Inflammatory macrophage (primary cell): Measurements from ENCODE around the gene PM20D2.

Experiments
- DNase-seq, 2 donors: peaks; one replicate each; pipeline ENCODE4 v3.0.0-alpha.2; 2020 to 2022

Gene PM20D2

DNA sequence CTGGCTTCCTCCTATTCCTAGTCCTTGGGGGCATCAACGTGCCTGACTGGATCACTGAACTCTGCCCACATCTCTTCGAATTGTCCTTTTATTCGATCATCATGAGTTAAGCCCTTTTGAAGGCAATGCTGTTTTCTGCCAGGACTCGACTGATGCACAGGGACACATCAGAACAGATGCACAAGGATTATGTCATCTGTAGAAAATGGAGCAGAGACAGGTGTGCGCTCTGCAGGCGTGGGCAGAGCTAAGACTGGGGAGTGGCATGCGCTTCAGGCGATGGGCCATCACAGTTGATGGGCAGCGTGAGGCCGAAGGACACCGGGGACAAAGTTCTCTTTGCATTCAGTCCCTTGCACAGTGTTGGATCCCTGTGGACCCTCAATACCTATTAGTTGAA, 58.2 kb downstream of the PM20D2 start:
- no peak for DNase-seq

DNA sequence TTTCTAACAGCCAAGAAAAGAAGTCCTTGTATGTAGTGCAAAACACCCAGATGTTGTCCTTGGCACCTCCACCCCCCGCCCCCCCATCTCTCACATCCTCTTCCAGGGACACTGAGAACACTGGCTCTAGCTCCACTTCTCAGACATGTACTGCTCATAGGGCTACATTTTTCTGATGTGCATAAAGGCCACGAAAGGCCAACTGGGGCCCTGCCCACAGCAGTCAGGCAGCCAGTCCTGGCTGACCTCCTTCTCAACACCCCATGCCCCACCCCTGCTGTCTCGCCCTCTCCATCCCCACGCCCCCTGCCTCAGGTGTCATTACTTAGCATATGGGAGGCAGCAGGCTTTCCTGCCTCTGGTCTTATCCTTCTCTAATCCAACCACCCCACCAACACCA, 60.0 kb downstream of the PM20D2 start:
- no peak for DNase-seq

DNA sequence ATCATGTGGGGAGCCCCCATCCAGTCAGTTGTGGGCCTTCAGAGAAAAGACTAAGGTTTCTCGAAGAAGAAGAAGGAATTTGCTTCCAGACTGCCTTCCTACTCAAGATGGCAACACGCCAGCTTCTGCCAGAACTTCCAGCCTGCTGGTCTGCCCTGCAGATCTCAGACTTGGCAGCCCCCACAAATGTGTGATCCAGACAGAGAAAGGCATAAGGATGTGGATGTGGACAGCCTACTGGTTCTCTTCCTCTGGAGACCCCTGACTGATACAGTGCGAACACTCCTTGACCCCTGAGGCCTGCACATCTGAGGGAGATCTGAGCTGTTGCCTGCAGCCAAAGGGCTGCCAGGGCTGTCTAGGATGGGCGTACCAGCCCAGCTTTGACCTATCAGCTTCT, 62.7 kb downstream of the PM20D2 start:
- DNase-seq, result no peak

DNA sequence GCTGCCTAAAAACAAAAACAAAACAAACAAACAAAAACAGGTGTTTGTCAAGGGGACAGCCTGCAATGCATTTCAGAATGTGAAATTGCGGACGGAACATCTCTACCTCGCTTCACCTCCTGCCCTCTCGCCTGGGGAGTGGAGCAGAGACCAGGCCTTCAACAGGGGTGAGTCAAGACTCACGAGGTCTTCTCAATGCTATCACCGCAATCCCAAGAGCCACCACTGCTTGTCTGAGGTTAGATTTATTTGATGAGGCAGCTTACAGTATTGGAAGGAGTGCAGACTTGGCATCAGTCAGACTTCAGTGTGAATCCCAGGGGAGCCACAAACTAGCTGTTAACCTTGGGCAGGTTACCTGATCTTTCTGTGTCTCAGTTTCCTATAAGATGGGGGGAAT, 63.6 kb downstream of the PM20D2 start:
- DNase-seq, result no peak

DNA sequence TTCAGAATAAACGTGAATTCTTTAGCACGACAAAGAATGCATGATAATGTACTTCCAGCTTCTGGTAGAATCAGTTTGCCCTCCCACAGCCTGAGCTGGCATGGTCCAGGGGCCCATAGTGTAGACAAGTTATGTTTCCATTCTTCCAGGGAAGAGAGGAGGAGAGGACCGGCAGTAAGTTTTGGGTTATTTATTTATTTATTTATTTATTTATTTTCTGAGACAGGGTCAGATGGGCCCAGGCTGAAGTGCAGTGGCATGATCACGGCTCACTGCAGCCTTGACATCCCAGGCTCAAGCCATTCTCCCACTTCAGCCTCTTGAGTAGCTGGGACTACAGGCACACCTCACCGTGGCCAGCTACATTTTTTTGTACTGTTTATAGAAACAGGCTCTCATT, 66.6 kb downstream of the PM20D2 start:
- no peak for DNase-seq

DNA sequence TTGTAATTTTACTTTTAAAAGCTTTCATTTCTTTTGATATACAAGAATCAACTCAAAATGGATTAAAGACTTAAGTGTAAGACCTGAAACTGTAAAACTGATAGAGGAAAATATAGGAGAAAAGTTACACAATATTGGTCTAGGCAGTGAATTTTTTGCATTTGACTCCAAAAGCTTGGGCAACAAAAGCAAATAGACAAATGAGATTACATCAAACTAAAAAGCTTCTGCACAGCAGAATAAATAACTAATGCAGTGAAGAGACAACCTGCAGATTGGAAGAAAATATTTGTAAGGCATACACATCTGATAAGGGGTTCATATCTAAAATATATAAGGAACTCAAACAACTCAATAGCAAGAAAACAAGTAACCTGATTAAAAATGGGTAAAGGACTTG, 68.3 kb downstream of the PM20D2 start:
- DNase-seq, result no peak
